ENCODE data around the gene ABR. TPM values are rescaled to one million over a fixed set of nuclear protein-coding genes. Genes with fewer than 3 reads are reported as not detected.
A peak's percentile ranks its signal among the peaks of the same experiment; 100 is the strongest.

The ABR gene
- total and polyA plus RNA-seq, 2 of the 13 experiments (the other 11 are each of a cell fraction or from before 2014, with no cell fraction given), result 12.4 to 40.4 TPM

DNA sequence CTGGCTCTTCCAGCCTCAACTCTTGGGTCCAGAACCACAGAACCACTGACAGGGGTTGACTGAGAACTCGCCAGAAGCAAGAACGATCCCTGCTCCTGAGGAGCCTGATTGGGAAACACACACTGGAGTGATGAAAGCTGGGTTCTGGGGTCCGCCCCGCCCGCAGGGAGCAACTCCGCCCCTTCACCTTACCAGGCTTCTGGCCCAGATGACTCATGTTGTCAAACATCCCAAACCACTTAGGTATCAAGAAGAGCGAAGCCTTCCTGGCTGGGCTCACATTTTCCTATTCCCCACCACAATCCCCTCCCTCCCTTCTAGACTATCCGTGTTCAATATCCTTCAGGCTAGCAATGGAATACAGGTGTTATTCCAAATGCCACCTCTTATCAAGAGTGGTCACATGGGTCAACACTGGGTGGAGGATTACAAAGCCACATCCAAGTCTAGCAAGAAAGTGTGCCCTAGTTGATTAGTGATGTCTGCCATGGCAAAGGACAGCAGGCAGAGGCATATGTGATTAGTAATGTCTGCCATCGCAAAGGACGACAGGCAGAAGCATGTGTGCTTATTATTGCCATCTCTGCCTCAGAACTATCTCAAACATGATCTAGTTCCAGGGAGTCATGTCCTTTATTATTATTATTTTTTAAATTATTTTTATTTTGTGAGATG, 112.4 kb downstream of the ABR start (continued):
- TF ChIP-seq, protein P1, sequence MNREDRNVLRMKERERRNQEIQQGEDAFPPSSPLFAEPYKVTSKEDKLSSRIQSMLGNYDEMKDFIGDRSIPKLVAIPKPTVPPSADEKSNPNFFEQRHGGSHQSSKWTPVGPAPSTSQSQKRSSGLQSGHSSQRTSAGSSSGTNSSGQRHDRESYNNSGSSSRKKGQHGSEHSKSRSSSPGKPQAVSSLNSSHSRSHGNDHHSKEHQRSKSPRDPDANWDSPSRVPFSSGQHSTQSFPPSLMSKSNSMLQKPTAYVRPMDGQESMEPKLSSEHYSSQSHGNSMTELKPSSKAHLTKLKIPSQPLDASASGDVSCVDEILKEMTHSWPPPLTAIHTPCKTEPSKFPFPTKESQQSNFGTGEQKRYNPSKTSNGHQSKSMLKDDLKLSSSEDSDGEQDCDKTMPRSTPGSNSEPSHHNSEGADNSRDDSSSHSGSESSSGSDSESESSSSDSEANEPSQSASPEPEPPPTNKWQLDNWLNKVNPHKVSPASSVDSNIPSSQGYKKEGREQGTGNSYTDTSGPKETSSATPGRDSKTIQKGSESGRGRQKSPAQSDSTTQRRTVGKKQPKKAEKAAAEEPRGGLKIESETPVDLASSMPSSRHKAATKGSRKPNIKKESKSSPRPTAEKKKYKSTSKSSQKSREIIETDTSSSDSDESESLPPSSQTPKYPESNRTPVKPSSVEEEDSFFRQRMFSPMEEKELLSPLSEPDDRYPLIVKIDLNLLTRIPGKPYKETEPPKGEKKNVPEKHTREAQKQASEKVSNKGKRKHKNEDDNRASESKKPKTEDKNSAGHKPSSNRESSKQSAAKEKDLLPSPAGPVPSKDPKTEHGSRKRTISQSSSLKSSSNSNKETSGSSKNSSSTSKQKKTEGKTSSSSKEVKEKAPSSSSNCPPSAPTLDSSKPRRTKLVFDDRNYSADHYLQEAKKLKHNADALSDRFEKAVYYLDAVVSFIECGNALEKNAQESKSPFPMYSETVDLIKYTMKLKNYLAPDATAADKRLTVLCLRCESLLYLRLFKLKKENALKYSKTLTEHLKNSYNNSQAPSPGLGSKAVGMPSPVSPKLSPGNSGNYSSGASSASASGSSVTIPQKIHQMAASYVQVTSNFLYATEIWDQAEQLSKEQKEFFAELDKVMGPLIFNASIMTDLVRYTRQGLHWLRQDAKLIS (CRISPR knock-in tag; IDR thresholded peaks at IDR 0.05), result no peak
- TF ChIP-seq, protein P2, sequence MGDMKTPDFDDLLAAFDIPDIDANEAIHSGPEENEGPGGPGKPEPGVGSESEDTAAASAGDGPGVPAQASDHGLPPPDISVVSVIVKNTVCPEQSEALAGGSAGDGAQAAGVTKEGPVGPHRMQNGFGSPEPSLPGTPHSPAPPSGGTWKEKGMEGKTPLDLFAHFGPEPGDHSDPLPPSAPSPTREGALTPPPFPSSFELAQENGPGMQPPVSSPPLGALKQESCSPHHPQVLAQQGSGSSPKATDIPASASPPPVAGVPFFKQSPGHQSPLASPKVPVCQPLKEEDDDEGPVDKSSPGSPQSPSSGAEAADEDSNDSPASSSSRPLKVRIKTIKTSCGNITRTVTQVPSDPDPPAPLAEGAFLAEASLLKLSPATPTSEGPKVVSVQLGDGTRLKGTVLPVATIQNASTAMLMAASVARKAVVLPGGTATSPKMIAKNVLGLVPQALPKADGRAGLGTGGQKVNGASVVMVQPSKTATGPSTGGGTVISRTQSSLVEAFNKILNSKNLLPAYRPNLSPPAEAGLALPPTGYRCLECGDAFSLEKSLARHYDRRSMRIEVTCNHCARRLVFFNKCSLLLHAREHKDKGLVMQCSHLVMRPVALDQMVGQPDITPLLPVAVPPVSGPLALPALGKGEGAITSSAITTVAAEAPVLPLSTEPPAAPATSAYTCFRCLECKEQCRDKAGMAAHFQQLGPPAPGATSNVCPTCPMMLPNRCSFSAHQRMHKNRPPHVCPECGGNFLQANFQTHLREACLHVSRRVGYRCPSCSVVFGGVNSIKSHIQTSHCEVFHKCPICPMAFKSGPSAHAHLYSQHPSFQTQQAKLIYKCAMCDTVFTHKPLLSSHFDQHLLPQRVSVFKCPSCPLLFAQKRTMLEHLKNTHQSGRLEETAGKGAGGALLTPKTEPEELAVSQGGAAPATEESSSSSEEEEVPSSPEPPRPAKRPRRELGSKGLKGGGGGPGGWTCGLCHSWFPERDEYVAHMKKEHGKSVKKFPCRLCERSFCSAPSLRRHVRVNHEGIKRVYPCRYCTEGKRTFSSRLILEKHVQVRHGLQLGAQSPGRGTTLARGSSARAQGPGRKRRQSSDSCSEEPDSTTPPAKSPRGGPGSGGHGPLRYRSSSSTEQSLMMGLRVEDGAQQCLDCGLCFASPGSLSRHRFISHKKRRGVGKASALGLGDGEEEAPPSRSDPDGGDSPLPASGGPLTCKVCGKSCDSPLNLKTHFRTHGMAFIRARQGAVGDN (CRISPR knock-in tag; IDR thresholded peaks at IDR 0.05), result peak; percentile 54
- TF ChIP-seq KAT8 (CRISPR knock-in tag; IDR thresholded peaks at IDR 0.05) (0 out of 2 replicates have a peak, but pooled peaks have one; percentile 27), HOXA3 (CRISPR knock-in tag; IDR thresholded peaks at IDR 0.05) (peak; percentile 15; the same call in 1 of the 2 replicates), SALL1 (CRISPR knock-in tag; IDR thresholded peaks at IDR 0.05) (peak; percentile 30; the same call in 1 of the 2 replicates), TAF1 (CRISPR knock-in tag; IDR thresholded peaks at IDR 0.05) (no peak), EP300 (IDR thresholded peaks at IDR 0.05; ENCODE audit: low read depth in 2 of 2, low read length in 2 of 2) (0 out of 4 replicates have a peak, but pooled peaks of 1 of the 2 experiments have one; percentile 4), EP300 (CRISPR knock-in tag; IDR thresholded peaks at IDR 0.05; ENCODE audit: borderline replicate concordance) (no peak), ZNF7 (CRISPR knock-in tag; IDR thresholded peaks at IDR 0.05) (no peak), JDP2 (CRISPR knock-in tag; IDR thresholded peaks at IDR 0.05; ENCODE audit: borderline replicate concordance) (no peak), CEBPB (IDR thresholded peaks at IDR 0.05; ENCODE audit: borderline replicate concordance, low read depth, low read length) (peak; percentile 92), GATAD2A (CRISPR knock-in tag; IDR thresholded peaks at IDR 0.05) (peak; percentile 23; the same call in 1 of the 2 replicates), PPARG (CRISPR knock-in tag; conservative IDR thresholded peaks at IDR 0.05) (peak; percentile 48; the same call in 1 of the 2 replicates), FOXO1 (CRISPR knock-in tag; IDR thresholded peaks at IDR 0.05) (0 out of 2 replicates have a peak, but pooled peaks have one; percentile 17), ZNF773 (CRISPR knock-in tag; IDR thresholded peaks at IDR 0.05; ENCODE audit: borderline replicate concordance) (no peak), SYNCRIP (IDR thresholded peaks at IDR 0.05; ENCODE audit: insufficient read depth, low read depth, low read length) (no peak), GLI4 (CRISPR knock-in tag; IDR thresholded peaks at IDR 0.05; ENCODE audit: borderline replicate concordance) (no peak)
- TF ChIP-seq, protein P3, sequence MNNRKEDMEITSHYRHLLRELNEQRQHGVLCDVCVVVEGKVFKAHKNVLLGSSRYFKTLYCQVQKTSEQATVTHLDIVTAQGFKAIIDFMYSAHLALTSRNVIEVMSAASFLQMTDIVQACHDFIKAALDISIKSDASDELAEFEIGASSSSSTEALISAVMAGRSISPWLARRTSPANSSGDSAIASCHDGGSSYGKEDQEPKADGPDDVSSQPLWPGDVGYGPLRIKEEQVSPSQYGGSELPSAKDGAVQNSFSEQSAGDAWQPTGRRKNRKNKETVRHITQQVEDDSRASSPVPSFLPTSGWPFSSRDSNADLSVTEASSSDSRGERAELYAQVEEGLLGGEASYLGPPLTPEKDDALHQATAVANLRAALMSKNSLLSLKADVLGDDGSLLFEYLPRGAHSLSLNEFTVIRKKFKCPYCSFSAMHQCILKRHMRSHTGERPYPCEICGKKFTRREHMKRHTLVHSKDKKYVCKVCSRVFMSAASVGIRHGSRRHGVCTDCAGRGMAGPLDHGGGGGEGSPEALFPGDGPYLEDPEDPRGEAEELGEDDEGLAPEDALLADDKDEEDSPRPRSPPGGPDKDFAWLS (CRISPR knock-in tag; IDR thresholded peaks at IDR 0.05; ENCODE audit: borderline replicate concordance), result no peak
- TF ChIP-seq, protein P4, sequence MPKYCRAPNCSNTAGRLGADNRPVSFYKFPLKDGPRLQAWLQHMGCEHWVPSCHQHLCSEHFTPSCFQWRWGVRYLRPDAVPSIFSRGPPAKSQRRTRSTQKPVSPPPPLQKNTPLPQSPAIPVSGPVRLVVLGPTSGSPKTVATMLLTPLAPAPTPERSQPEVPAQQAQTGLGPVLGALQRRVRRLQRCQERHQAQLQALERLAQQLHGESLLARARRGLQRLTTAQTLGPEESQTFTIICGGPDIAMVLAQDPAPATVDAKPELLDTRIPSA (CRISPR knock-in tag; IDR thresholded peaks at IDR 0.05; ENCODE audit: borderline replicate concordance), result no peak
